ENCODE measurements around the gene XYLT2.

DNA sequence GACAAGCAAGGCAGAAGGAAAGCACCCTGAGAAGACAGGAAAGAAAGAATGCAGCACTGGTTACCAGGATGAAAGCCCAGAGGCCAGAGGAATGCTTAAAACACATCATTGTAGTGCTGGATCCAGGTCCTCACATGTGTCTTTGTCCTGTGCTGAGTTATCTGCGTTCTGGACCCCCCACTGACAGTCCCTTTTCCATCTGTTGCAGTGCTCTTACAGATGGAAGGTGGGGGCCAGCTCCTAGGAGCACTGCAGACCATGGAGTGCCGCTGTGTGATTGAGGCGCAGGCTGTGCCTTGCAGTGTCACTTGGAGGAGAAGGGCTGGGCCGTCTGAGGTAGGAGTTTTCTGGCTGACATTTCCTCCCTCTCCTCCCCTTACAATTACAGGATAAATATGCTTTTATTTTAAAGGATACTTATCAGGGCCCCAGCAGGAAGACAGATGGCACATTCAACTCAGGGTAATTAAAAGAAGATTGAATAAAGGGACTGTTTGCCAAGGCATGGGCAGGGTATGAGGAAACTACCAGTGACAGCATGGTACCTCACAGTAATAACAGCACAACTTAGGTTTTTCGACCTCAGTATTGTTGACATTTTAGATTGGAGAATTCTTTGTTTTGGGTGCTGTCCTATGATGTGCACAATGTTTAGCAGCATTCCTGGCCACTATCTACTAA lies 30.1 kb downstream of the XYLT2 start:
- TF ChIP-seq, protein P1, sequence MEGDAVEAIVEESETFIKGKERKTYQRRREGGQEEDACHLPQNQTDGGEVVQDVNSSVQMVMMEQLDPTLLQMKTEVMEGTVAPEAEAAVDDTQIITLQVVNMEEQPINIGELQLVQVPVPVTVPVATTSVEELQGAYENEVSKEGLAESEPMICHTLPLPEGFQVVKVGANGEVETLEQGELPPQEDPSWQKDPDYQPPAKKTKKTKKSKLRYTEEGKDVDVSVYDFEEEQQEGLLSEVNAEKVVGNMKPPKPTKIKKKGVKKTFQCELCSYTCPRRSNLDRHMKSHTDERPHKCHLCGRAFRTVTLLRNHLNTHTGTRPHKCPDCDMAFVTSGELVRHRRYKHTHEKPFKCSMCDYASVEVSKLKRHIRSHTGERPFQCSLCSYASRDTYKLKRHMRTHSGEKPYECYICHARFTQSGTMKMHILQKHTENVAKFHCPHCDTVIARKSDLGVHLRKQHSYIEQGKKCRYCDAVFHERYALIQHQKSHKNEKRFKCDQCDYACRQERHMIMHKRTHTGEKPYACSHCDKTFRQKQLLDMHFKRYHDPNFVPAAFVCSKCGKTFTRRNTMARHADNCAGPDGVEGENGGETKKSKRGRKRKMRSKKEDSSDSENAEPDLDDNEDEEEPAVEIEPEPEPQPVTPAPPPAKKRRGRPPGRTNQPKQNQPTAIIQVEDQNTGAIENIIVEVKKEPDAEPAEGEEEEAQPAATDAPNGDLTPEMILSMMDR (IDR thresholded peaks at IDR 0.05) = no peak
- no peak for TF ChIP-seq POLR2A (IDR thresholded peaks at IDR 0.05)

Data from right lobe of liver (tissue), 4 donors.